GM21381 (cell line): ENCODE results near the gene H19.

Experiments used
- ATAC-seq: cut with Tn5 transposase; IDR thresholded peaks from one replicate; pipeline ENCODE4 v1.9.1; 2021; ENCODE audit warnings: mild to moderate bottlenecking, moderate library complexity; ENCODE audit not compliant: unreplicated experiment

Gene H19

GRCh38 chr11:1987024-1987423, 10.6 kb downstream of the H19 start:
- ATAC-seq = no peak

DNA sequence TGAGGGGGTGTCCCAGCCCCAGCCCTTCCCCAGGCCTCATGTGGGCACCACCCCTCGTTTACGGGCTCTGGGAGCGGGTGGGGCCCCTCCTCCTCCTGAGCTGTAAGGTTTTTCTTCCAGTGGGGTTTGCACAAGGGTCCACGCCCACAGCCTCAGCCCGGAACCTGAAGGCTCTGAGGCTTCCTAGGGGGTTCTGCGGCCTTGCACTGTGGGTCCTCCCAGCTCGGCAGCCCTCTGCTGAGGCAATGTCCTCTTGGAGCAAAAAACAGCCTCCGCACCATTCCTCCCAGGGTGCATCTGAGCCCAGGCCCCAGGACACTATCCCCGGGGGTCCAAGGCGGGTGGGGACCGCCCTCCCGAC, 14.1 kb downstream of the H19 start:
- ATAC-seq = no peak

- ATAC-seq = no peak
Measured at GRCh38 chr11:1982873-1983600, 14.6 kb downstream of the H19 start.

DNA sequence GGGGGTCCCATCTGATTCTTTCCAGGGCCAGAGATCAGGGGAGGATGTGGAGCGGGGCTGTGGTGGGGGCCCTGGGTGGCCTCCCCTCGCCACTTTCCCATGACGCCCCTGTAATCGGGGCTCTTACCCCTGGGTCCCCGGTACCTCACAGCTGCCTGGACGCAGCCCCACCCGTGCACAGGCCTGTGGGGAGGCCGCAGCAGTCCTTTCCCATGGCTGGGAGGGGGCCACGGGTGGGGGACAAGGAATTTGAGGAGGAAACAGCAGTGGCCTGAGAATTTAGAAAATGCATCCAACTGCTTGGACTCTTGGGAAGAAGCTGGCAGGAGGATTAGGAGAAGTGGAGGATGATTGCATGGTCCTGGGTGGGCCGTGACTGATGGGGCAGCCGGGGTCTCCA, 18.0 kb downstream of the H19 start:
- ATAC-seq = no peak

GRCh38 chr11:1978720-1979473, 18.7 kb downstream of the H19 start:
- no peak for ATAC-seq

DNA sequence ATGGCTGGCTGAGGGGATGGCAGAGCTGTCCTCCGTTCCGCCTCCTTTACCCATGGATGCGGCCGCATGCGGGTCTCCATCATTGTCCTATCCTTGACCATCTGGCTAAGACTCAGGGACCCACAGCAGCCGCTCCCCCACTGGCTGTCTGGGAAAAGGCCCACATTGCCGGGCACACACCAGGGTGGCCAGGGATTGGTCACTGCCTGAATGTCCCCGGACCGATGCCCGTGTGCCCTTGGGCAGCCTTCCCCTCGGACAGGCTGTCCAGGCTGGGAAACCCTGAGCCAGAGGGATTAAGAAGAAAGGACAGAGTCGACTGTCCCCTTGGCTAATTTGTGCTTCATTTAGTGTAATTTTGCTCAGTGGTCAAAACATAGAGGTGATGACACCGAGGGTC, 22.5 kb downstream of the H19 start:
- ATAC-seq = no peak

DNA sequence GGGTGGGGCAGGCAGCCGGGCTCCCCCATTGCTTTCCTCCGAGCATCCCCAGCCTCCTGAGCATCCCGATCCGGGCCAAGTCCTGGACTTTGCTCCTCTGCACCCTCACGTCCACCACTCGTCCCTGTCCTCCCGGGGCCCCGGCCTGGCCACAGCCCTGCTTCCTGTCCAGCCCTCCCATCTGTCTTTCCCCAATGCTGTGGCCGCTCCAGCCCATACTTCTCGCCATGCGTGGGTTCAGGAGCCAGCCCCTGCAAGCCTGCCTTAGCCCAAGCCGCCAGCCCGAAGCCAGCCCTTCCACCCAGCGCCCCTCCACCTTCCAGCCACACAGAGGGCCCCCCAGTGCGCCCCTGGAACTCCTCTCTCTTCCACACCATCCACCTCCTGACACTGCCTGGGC, 26.7 kb downstream of the H19 start:
- no peak for ATAC-seq

GRCh38 chr11:1969776-1970175, 27.9 kb downstream of the H19 start:
- ATAC-seq = no peak

DNA sequence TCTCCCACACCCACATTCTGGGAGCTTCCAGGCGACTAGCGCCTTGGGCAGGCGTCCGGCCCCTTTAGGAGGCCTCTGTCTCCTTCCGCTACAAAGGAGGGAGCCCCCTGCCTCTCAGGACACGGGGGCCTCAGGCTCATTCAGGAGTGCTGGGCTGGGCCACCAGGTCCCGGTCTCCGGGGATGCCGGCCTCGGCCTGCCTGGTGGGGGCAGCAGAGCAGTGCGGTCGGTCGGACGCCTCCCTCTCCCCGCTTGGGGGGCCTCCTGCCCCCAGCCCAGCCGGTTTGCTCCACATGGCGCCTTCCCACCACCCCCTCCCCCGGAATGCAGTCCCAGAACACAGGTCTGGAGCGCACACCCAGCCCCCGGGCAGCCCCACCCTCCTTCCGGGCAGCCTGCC, 28.6 kb downstream of the H19 start:
- ATAC-seq = no peak

DNA sequence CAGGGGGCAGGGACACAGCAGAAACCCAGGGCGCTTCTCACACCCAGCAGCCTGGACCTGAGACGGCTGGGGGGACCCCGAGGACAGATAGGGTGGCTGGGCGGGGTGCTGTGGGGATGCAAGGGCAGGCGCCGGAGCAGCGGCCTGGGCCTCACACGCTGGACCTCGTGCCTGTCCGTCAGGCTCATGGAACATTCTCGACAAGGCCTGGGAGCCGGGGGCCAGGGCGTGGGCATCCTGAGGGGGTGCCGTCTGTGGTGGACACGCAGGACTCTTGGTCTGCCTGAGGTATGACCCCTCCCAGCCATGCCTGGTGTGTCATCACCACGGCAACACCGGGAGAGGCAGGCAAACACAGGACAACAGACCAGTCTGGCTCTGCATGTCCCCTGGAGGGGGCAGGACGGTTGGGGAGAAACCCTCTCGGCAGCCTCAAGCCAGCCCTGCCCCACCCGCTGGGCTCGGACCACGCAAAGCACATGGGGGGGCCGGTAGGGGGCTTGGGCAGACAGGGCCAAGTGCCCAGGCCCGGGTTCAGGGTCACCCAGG, 29.1 kb downstream of the H19 start:
- no peak for ATAC-seq

DNA sequence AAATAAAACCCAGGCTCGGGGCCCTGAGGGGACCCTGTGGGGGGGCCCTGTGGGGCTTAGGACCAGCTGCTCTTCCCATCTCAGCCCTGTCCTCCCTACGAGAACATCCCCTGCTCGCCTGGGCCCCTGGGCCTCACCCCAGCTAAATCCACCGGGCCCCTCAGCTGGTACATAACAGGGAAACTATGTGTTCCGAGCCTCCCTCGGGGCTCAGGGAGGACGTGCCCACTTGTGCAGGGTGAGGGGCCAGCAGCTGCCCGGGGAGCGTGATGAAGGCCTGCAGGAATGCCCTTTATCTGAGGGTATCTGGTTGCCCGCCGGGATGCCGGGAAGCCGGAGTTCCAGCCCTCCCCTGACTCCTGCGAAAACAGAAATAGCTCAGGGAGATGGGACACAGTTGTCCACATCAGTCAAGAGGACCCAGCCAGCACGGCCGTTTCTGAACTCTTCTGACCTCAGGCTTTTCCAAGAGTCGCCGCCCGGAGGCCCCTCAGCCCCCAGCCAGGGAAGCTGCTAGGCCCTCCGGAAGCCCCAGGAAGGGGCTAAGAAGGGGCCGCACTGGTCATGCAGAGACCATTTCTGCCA, 29.9 kb downstream of the H19 start:
- ATAC-seq = no peak

DNA sequence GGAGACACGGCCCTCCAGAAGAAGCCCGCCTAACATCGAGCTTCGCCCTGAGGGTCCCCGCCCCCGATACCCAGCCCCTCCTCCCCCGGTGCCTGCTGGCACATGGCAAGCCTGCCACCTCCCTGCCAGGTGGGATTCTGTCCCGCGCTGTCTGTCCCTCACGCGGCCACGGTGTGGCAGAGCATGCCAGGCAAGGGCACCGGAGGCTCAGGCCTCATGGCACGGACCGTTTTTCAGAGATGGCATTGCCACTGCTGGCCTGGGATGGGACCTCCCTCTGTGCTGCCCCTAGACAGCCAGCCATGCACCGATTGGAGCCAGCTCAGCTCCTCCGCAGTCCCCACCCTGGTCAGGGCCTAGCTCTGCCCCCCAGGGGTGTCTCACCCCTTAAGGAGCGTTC, 31.1 kb downstream of the H19 start:
- no peak for ATAC-seq

DNA sequence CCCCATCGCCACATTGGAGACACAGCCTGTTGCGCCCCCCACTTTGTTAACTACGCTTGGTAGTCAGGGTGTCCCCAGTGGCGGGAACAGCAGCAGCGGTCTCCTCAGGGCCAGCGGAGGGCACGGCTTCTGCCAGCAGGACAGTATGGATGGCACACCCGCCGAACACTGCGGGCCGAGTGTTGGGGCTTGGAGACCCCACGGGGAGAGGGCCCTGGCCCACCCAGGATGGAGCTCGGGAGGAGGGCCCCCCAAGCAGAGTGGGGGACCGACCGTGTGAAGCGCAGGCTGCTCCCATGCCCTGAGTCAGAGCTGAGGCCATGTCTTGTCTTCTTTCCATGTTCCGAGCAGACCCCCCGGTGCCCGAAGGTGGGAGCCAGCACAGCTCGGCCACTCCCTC, 32.7 kb downstream of the H19 start:
- no peak for ATAC-seq

DNA sequence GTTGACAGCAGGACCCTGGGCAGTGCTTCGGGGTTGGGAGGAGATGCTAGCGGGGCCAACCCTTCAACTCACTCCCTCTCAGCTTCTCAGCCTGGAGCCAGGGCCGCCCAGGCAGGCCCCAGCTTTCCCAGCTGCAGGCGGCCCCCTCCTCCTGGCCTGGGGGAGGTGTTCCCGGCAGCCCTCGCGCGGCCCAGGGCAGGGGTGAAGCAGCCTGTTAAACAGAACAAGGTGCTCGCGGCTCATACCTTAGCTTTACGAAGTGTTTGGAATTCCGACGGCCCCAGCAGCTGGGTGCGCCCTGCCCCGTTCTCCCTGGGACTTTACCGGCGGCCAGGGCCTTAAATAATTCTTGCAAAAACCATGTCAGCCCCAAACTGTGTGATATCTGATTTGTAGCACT, 33.3 kb downstream of the H19 start:
- ATAC-seq = no peak

GRCh38 chr11:1963864-1964263, 33.8 kb downstream of the H19 start:
- no peak for ATAC-seq

- no peak for ATAC-seq
Measured at GRCh38 chr11:1959786-1960185, 37.9 kb downstream of the H19 start.

DNA sequence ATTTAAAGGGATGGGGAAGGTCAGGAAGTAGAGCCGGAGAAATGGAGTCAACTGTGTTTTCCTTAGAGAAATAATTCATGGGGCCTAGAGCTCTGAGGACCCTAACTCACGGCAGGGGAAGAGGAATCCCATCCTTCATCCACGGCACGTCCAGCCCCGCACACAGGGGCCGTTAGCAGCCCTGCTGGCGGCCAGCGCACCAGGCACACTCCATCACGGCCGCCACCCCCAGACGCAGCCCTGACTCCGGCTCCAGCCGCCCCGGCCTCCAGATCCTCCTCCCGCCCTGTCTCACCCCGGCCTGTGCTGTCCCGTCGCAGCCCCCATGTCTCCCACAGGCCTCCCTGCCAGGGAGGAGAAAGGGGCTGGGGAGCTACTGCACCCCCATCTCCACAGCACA, 39.3 kb downstream of the H19 start:
- no peak for ATAC-seq

- ATAC-seq = no peak
Measured at GRCh38 chr11:1953489-1954266, 44.0 kb downstream of the H19 start.

DNA sequence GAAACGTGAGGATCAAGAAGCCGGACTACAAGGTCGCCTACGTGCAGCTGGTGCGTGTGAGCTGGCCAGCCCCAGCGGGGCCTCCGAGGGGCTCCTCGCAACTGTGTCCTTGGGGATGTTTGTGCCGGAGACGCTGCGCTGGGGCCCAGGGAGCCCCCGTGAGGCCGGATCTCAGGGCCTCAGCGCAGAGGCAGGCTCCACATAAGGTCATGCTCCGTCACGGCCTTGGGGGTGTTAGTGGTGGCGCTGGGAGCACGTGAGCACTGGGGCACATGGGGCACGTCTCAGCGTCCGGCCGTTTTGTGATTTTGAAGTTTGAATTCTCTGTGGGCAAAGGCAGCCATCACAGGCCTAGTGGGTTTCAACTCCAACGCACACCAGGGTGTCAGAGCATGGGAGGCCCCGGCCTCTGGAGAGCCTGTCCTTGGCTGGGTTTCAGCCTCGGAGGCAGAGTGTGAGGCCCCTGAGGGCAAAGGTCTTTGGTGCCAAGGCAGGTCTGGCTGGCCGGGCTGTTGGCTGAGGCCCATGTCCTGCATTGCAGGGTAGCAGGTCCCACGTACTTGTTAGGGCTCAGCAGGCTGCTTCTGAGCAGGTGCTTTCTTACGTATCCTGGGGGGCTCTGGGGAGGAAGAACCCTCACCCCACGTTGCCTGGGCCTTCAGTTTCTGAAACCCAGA, 44.7 kb downstream of the H19 start:
- no peak for ATAC-seq

DNA sequence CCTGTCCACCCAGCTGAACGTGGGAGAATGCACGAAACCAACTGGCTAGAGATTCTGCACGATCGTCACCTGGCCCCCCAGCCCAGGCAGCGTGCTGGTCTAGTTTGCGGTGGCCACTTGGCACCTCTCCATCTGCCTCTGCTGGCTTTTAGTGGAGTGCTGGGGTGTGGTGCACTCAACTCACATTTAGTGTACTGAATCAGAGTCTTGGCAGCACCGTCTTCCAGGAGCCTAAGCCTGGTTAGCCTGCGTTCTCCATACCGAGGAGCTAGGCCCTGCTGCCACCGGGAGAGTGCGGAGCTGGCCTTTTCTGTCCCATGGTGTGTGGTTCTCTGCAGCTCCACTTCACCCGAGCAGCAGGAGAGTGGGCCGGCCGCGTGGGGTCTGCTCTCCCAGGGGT, 47.7 kb downstream of the H19 start:
- no peak for ATAC-seq

DNA sequence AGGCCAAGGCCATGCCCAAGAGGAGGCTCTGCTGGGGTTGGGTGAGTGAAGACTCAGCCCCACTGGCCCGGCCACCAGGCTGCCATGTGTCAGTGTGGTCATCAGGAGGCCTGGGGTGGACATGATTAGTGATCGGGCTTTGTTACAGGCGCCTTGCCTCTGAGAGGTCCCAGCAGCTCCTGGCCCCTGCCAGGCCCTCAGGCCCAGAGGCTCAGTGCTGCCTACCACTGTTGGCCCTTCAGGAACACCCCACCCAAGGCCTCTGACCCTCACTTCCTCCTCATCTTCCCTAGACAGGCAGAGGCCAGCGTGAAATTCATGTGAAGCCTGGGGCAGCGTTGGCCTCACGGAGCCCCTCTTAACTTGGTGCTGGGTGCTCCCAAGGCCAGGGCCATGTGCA, 48.3 kb downstream of the H19 start:
- ATAC-seq = no peak
